ENCODE measurements around the gene B4GALT1.
"Not testable (repeated sequence)": the region's sequence is repeated elsewhere in the genome, so short reads cannot be mapped to it uniquely, and the experiment has no call there.

B4GALT1 gene

DNA sequence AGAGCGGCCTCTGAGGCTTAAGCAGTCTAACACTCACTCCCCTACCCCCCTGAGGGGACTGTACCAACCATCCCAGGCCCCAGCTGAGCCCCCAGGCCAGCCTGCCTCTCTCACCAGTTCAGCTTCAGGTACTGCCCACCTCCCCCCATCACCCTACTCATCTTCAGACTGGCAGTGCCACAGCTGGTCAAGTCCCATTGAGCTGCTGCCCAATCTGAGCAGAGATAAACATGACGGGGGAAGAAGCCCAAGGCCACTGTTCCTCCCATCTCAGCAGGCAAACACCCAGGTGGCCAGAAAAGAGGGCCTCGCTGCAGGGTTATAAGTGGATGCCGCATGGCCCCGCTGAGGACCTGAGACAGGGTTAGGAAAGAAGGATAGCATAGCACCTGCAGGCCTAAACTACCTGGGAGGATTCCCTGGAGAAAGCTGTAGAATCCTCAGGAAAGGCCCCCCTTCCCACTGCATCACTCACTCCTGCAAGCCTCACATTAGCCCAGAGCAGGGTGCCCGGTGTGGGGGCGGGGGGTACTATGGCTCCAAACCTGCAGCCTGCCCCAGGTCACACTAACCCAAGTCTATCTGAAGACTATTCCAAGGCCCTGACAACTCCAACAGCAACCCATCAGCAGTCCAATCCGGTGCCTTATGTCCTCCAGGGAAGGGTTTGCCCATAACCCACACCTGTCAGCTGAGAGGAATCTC lies 3.6 kb downstream of the B4GALT1 start:
- DNase-seq = no peak
- intact Hi-C loops (cut with DNase I) = no loop called here

- intact Hi-C loops (cut with DNase I) = no loop called here
- DNase-seq = no peak
These were observed 4.3 kb downstream of the B4GALT1 start for GRCh38 chr9:33162721-33163311.

GRCh38 chr9:33161589-33162132 lies 5.5 kb downstream of the B4GALT1 start:
- intact Hi-C loops (cut with DNase I) = no loop called here
- no peak for DNase-seq

DNA sequence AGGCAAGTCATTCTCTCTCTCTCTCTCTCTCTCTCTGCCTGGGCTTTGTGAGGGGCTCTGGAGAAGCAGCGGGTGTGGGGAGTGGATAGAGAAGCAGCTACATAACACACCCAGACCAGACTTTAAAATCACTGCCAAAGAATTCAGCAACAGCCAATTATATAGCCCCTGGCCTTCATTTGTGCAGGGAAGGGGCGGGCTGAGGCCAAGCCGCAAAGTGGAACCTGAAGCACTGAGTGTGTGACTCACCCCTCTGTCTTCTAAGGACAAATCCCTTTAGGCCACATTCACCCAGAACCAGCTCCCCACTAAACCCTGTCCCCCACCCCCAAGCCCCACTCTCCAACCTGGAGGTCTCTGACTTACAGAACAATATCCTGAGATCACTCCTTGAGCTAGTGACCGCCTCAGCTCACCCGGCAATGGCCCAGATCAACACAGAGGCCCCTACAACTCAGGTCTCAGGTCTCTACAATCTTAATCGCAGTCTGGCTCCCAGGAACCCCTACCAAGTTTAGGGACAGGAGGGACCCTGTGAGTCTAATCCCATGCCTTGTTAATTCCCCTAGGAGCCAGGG lies 6.0 kb downstream of the B4GALT1 start:
- intact Hi-C loops (cut with DNase I) = no loop called here
- no peak for DNase-seq

- intact Hi-C loops (cut with DNase I); DNase-seq: not testable (repeated sequence)
These were observed 6.7 kb downstream of the B4GALT1 start for GRCh38 chr9:33160446-33160845.

DNA sequence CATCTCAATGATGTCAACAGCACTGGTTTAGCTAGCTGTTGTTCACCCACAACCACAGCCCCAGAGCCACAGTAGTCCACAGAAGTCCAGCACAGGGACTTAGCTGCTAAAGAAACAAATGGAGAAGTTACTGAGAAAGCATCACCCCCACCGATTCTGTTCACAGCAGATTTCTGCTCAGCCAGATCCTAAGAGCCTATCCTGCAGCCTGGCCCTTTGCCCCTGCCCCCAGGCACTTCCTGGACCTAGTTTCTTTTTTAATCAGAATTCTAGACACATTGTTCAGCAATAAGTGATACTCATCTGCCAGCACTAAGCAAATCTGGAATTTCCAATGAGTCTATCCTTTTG lies 7.4 kb downstream of the B4GALT1 start:
- intact Hi-C loops (cut with DNase I) = no loop called here
- DNase-seq = peak in 1 of 10 donors; percentile 83

DNA sequence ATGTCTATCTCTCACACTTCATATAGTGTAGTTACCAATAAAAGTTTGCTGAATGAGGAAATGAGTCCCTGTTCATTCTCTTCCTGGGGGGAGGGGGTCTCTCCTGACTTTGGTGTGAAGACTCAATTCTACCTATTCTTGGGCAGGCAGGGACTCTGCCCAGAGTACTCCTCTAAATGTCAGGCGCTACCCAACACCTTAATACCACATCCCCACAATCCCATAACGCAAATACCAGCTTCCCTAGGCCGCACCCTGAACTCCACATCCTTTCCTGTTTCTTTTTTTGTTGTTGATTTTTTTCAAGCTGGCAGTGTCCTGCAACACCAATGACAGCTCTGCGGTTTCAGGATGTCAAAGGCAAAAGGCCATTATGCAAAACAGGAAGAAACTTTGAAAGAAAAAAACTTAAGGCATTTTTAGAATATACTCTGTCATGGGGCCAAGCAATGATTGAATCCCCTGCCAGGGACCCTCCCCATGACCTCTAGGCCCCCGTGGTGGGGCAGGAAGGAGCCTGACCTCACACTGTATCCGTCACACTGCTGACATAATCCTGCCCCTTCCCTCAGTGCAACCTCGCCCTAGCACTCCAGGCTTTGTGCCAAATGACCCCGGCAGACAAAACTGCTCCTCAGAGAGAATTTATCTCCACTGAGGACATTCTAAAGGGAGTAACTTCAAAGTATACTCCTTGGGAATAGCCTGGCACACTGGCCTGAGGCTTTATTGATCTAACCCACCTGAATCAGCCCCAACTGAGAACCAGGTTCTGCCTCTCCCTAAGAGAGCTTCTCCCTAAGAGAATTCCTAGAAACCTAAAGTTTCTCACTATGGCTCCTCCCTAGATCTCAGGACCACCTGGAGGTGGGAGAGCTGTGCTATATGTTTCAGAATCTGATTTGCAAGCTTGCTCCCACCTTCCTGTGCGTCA lies 8.0 kb downstream of the B4GALT1 start:
- intact Hi-C loops (cut with DNase I) = no loop called here
- no peak for DNase-seq

- intact Hi-C loops (cut with DNase I) = no loop called here
- DNase-seq = no peak
These were observed 8.9 kb downstream of the B4GALT1 start for GRCh38 chr9:33157960-33158842.

DNA sequence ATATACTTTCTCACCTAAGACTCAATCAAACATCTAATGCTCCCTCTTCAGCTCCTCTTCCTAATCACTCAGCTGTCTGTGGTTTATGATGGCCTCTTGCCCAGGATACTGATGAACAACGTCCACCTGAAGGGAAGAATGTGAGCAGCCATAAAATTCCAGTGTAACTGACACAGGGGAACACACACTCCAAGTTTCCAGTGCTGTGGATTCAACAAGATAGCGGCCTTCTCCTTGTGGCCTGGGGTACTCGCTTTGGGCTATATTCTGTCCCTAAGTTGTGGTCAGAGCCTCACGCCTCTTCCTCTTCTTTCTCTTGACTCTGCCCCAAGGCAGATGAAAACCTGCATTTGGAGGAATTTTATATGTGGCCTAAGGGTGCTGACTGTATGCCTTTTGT lies 11.7 kb downstream of the B4GALT1 start:
- intact Hi-C loops (cut with DNase I) = no loop called here
- DNase-seq = no peak

- intact Hi-C loops (cut with DNase I) = no loop called here
These were observed 12.8 kb downstream of the B4GALT1 start for GRCh38 chr9:33154371-33154770.

DNA sequence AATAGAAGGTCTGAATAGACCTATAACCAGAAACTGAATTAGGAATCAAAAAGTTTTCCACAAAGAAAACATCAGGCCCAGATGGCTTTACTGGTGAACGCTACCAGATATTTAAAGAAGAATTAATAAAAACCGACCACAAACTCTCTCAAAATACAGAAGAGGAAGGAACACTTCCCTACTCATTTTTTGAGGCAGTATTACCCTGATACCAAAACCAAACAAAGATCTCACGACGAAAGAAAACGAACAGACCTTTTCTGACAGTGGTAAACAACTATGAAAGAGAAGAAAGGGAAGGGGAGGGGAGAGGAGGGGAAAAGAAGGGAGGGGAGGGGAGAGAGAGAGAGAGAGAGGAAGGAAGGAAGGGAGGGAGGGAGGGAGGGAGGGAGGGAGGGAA lies 13.5 kb downstream of the B4GALT1 start:
- no peak for DNase-seq
- intact Hi-C loops (cut with DNase I) = no loop called here

More at GRCh38 chr9:33154371-33154770, 12.8 kb downstream of the B4GALT1 start:
- DNase-seq = no peak

GRCh38 chr9:33153001-33153400 lies 14.1 kb downstream of the B4GALT1 start:
- DNase-seq = no peak

DNA sequence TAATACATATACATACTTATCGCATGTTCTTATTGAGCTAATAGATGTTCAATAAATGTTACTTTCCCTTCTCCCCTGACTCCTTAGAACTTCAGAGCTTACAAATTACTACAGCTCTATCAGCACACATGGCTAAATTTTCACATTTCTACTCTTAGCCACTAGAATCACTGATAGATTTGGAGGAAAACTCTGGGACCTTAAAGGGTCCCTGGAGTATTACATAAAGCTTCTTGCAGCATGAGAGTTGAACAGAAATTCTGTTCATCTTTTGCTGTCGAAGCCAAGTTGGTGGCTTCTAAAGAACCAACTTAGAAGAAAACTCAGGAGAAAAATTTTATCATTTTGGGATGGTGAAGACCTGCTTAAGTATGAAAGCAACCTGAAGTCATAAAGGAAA lies 15.5 kb downstream of the B4GALT1 start:
- no peak for DNase-seq

More at GRCh38 chr9:33153001-33153400, 14.1 kb downstream of the B4GALT1 start:
- intact Hi-C loops (cut with DNase I) = no loop called here

DNA sequence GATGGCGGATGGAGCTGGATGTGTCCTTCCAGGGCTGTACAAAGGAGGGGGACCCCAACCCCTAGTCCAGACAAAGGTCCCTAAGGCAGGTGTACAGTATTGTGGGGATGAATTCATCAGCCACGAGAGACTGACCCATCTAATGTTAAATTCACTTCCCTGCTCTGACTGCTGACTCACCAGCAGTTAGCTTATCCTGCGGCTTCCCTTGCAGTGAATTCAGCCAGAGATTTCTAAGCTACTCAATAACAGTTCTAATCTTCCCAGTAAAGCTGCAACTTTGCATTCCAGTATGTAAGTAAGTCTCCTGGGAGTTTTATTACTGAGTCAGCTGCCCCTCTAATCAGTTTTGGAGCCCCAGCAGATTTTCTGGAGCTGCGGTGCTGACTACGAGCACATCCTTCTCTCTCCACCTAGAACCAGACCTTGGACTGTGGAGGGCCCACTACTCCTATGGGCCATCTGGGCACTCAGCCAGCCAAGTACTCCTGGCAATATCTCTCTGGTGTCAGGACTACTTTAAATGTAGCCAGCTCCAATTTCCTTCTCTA lies 16.1 kb downstream of the B4GALT1 start:
- DNase-seq = no peak
- intact Hi-C loops (cut with DNase I) = no loop called here

More for the DNA sequence above, 15.5 kb downstream of the B4GALT1 start:
- intact Hi-C loops (cut with DNase I) = no loop called here

DNA sequence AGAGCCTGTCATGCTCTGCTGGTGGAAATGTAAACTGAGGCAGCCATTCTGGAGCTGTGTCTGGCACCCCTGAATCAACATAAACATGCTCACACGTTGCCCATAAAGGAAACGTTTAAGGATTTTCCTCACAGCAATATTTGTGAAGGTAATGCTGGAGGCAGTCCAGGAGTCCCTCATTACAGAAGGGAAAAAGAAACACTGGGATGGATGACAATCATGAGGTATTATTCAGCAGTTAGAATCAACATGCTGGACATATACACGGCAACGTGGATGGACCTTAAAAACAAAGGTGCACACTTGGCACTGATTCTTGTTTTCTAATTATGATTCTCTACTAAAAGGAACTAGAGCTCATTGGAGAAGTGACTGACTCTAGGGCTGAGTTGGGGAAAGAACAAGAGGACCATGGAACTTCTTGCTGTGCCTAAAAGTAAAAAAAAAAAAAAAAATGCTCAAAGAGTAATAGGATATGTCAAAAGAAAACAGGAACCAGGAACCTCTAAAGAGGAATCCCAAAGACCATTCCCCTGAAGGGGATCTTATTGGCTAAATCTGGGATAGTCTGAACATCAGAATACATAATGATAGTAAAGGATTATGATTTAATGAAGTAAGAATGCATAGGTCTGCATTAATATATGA lies 18.6 kb downstream of the B4GALT1 start:
- DNase-seq = no peak
- intact Hi-C loops (cut with DNase I) = loop anchor here (10.0 kb wide), 1 partner anchor 76 kb away; no protein-coding TSS in a partner anchor

- intact Hi-C loops (cut with DNase I) = loop anchor here (10.0 kb wide), 1 partner anchor 77 kb away; no protein-coding TSS in a partner anchor
- no peak for DNase-seq
These were observed 19.5 kb downstream of the B4GALT1 start for GRCh38 chr9:33147416-33148169.

DNA sequence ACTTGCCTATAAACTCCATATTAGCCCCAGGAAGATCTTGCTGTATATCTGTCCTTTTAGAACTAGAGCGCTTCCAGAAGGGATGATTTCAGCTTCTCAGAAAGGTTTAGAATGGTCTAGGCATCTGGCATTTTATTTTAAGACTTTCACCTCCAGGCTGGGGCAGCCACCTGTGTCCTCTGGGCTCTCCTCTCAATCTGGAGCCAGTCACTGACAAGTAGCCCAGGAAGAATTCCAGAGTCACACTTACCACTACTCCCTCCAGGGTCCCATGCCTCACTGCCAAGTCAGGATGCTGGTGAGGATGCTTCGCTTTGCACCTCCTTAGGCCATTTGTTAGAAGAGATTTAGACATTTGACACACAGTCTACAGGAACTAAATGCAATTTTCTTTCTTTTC lies 20.8 kb downstream of the B4GALT1 start:
- intact Hi-C loops (cut with DNase I) = loop anchor here (10.0 kb wide), 1 partner anchor 79 kb away; no protein-coding TSS in a partner anchor
- no peak for DNase-seq

DNA sequence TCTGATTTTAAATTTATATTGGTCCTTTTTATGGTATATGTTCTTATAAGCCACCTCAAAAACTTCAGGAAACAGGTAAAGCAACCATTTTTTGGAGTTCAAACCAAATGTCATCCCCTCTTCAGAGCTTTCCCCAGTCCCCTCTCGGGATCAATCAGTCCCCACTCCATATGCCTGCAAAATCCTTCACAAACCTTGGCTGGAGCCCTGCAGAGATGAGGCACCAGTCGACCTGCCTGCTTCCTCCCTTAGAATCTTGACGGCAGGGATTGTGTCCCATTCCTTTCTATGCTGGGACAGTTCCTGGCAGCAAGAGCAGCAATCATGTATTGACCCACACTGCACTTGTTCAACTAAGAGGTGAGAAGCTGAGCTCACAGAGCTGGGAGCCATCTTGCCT lies 22.6 kb downstream of the B4GALT1 start:
- no peak for DNase-seq
- intact Hi-C loops (cut with DNase I) = loop anchor here (10.0 kb wide), 1 partner anchor 80 kb away; no protein-coding TSS in a partner anchor
